HG03342 (cell line): ENCODE results near the gene CACNA1S.

Experiments used
- ATAC-seq: cut with Tn5 transposase; IDR thresholded peaks from one replicate; pipeline ENCODE4 v1.9.1; 2021; ENCODE audit warnings: mild to moderate bottlenecking, moderate library complexity; ENCODE audit not compliant: unreplicated experiment

The CACNA1S gene

GRCh38 chr1:201016943-201017827 is 95.0 kb downstream of the CACNA1S start:
- no peak for ATAC-seq

- ATAC-seq = no peak
Observed at GRCh38 chr1:201016211-201016651, 96.0 kb downstream of the CACNA1S start.

- ATAC-seq = no peak
Observed at GRCh38 chr1:201015551-201016091, 96.6 kb downstream of the CACNA1S start.

GRCh38 chr1:201014816-201015200 is 97.4 kb downstream of the CACNA1S start:
- no peak for ATAC-seq

- ATAC-seq = no peak
Observed at GRCh38 chr1:201013991-201014815, 98.0 kb downstream of the CACNA1S start.

GRCh38 chr1:201013031-201013485 is 99.2 kb downstream of the CACNA1S start:
- ATAC-seq = no peak

GRCh38 chr1:201011616-201012015 is 100.6 kb downstream of the CACNA1S start:
- ATAC-seq = no peak

GRCh38 chr1:201009962-201010645 is 102.1 kb downstream of the CACNA1S start:
- ATAC-seq = no peak

- ATAC-seq = no peak
Observed at GRCh38 chr1:201008666-201009360, 103.4 kb downstream of the CACNA1S start.

GRCh38 chr1:201007481-201007880 is 104.7 kb downstream of the CACNA1S start:
- ATAC-seq = no peak

GRCh38 chr1:201006450-201006849 is 105.8 kb downstream of the CACNA1S start:
- no peak for ATAC-seq

- ATAC-seq = no peak
Observed at GRCh38 chr1:201004732-201005131, 107.5 kb downstream of the CACNA1S start.

GRCh38 chr1:201004154-201004553 is 108.1 kb downstream of the CACNA1S start:
- no peak for ATAC-seq

- ATAC-seq = no peak
Observed at GRCh38 chr1:201002510-201002909, 109.7 kb downstream of the CACNA1S start.

GRCh38 chr1:201001962-201002361 is 110.3 kb downstream of the CACNA1S start:
- no peak for ATAC-seq

- ATAC-seq = no peak
Observed at GRCh38 chr1:201000391-201000790, 111.8 kb downstream of the CACNA1S start.

- no peak for ATAC-seq
Observed at GRCh38 chr1:200999667-201000066, 112.6 kb downstream of the CACNA1S start.

- no peak for ATAC-seq
Observed at GRCh38 chr1:200998323-200998722, 113.9 kb downstream of the CACNA1S start.

- no peak for ATAC-seq
Observed at GRCh38 chr1:200992382-200993048, 119.7 kb downstream of the CACNA1S start.
